Endothelial cell of coronary artery (primary cell): ENCODE results near the gene KLRF1. TPM values are rescaled to one million over a fixed set of nuclear protein-coding genes. Genes with fewer than 3 reads are reported as not detected.

Experiments used
- total RNA-seq: library from RNA; depleted of rRNA; stranded (reverse); fragments of >200 nt; gene quantifications from 2 replicates; pipeline ENCODE4 v1.2.3, GENCODE V29; 2014

KLRF1 gene, protein sequence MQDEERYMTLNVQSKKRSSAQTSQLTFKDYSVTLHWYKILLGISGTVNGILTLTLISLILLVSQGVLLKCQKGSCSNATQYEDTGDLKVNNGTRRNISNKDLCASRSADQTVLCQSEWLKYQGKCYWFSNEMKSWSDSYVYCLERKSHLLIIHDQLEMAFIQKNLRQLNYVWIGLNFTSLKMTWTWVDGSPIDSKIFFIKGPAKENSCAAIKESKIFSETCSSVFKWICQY
- total RNA-seq = not detected in 2 replicates

DNA sequence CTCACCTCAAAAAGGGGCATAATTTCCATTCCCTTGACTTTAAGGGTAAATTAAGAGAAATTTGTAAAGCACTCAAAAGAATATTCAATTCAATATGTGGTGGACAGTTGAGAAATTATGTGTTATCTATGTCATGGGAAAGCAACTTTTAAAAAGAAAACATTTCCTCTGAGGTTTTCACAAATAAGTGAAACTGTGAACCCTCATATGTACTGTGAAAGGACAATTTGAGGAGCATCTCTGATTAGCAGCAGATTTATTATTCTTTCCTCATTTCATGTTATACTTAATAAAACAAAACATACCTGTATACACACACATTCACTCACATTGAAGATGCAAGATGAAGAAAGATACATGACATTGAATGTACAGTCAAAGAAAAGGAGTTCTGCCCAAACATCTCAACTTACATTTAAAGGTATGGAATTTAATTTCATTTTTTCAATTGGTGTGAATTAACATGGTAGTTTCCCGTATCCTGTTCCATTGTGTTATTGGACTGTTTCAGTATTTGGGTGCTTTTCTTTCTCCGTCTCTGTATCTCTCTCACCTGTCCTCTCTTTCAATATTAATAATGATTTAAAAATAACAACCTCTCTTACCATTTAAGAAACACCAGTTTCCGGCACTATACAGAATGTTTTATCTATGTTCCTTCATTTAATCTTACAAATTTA lies at the start of gene KLRF1:
Gene KLRF1 (plus strand): TSS at position 273 of the 680 bp plus-strand sequence. CDS start 64 bp downstream, at position 337.

DNA sequence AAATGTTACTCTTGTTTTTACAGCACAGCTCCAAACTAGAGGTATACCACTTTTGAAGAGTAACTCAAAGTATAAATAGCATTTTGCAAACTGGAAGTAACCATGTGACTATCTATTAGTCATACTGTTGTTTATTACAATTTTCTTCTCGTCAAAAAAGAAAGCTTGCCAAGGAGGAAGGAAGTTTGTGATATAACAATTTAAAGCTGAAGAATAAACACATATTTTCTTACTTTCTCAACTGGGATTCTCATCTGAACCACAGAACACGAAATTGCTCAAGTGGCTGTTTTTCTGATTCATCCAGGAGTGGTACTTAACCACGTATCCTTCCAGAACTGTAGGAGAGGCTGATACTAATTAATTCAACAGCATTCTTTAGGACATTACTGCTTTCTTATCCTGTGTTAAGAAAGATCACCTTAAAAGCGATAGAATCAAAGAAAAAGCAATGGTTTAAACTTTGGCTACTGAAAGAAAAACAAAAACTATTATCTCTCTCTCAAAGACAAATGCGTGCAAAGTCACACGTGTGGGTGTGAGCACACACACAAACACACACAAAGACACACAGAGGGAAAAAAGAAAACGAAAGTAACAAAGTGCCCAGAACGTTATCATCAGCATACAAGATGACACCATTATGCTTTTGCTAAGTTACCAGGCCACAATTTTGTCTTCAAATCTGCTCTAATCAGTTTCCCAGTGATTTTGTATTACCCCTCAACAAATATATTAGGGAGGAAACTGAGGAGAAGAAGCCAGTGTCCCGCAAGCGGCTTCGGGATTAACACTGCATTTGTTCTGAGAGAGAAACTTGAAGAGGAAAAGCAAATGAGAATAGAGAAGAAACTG lies 42.3 kb downstream of the KLRF1 start, which contains the start of gene CLEC2B:
Gene CLEC2B (minus strand): TSS at position 48 of the 855 bp plus-strand sequence.

DNA sequence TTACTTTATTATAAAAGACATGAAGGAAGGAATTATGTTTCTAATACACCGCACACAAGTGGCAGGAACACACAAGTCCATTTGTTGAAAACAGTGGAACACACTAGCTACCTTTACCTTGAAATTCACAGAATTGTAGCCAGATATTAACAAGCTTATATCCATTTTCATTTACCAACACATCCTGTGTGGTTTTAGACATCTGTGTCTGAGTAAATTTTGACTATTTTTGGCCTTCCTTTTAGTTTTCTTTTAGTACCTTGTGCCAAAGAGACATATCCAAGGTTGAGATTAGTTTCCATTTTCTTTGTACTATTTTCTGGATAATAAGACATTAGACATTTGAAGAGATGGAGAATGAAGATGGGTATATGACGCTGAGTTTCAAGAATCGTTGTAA lies 54.0 kb downstream of the KLRF1 start, which contains the start of gene KLRF2:
Gene KLRF2 (plus strand): TSS at position 244 of the 400 bp plus-strand sequence. CDS start 107 bp downstream, at position 351.

Other genes with a start within 250 kb of the KLRF1 start
- not detected in 2 replicates for gene KLRB1, start 219.6 kb upstream of the KLRF1 start, total RNA-seq
- 0.99 and 1.1 TPM in 2 replicates for gene CLEC2D, start 157.8 kb upstream of the KLRF1 start, total RNA-seq
- gene CLECL1, start 94.4 kb upstream of the KLRF1 start, total RNA-seq = not detected in 2 replicates
- gene CD69, start 66.6 kb upstream of the KLRF1 start, total RNA-seq = 0.18 and 0.28 TPM in 2 replicates
- 10.3 and 36.7 TPM in 2 replicates for gene CLEC2B, start 41.9 kb downstream of the KLRF1 start, total RNA-seq
- not detected in 2 replicates for gene KLRF2, start 54.0 kb downstream of the KLRF1 start, total RNA-seq
- gene CLEC2A, start 104.9 kb downstream of the KLRF1 start, total RNA-seq = not detected in 2 replicates
- gene CLEC12A, start 143.9 kb downstream of the KLRF1 start, total RNA-seq = not detected in 2 replicates
- not detected in 2 replicates for gene CLEC1B, start 171.6 kb downstream of the KLRF1 start, total RNA-seq
- 0.09 and 0.45 TPM in 2 replicates for gene CLEC12B, start 183.1 kb downstream of the KLRF1 start, total RNA-seq
- gene CLEC9A, start 203.2 kb downstream of the KLRF1 start, total RNA-seq = not detected in 2 replicates